Lower leg skin (tissue), 4 donors: ENCODE data around the gene FAM53B. TPM values are rescaled to one million over a fixed set of nuclear protein-coding genes. Genes with fewer than 3 reads are reported as not detected.

Experiments
- DNase-seq, 2 donors: peaks; one replicate each; pipeline ENCODE4 v3.0.0-alpha.2; 2019; ENCODE audit warnings: low spot score in 2 of 2
- H3K4me3 ChIP-seq: fragments of 200-600 bp; sonication (generic); 2 replicates; pipeline ENCODE4 v1.5.1; 2017; ENCODE audit warnings: mild to moderate bottlenecking, low read depth; ENCODE audit not compliant: poor library complexity, severe bottlenecking
- CTCF ChIP-seq, 3 donors: fragments of 450-650 bp; IDR thresholded peaks; one replicate each; pipeline ENCODE4 v1.5.1; 2016; ENCODE audit warnings: antibody characterized with exemption in 3 of 3, mild to moderate bottlenecking in 3 of 3, moderate library complexity in 2 of 3
- POLR2A ChIP-seq, 2 donors: fragments of 450-650 bp; IDR thresholded peaks; one replicate each; pipeline ENCODE4 v1.6.1; 2016 to 2017; ENCODE audit warnings: antibody characterized with exemption in 2 of 2, mild to moderate bottlenecking in 1 of 2, moderate library complexity in 1 of 2
- WGBS, 2 donors: methylation state at CpG; one replicate each; pipeline ENCODE4 v1.1.5; 2018; 5-methylcytosine and 5-hydroxymethylcytosine counted together
- intact Hi-C: fragments of 100-400 bp; cut with DNase I; formaldehyde crosslinking; loops from one replicate; pipeline ENCODE4 v1.15.0; 2023; ENCODE audit warnings: low total_unique reads
- total RNA-seq, 4 donors: library from RNA; depleted of rRNA; stranded (reverse); fragments of >200 nt; gene quantifications; one replicate each; pipeline ENCODE4 v1.1.0, GENCODE V29; 2016

FAM53B gene
- total RNA-seq, 4 donors from 2014 or later = 41.5 to 69.1 (median 58.2) TPM

- TF ChIP-seq CTCF (IDR thresholded peaks at IDR 0.05) = no peak
- TF ChIP-seq POLR2A (IDR thresholded peaks at IDR 0.05) = no peak
- WGBS, 2 donors = 47 to 55% methylated on average over 16 of the region's 17 CpGs
- H3K4me3 ChIP-seq = no peak overlapping the region
- intact Hi-C loops = no loop called here
- DNase-seq = no peak
Measured at GRCh38 chr10:124653811-124654651, 90.1 kb downstream of the FAM53B start.

- TF ChIP-seq CTCF (IDR thresholded peaks at IDR 0.05) (no peak), POLR2A (IDR thresholded peaks at IDR 0.05) (no peak)
- no peak overlapping the region for H3K4me3 ChIP-seq
- intact Hi-C loops = no loop called here
- WGBS, 2 donors = 78 to 100% methylated on average over 4 to 6 of the region's 7 CpGs
- DNase-seq = no peak
Measured at GRCh38 chr10:124653311-124653710, 90.9 kb downstream of the FAM53B start.

- 72 to 84% methylated on average over 8 of the region's 8 CpGs for WGBS, 2 donors
- no peak for DNase-seq
- H3K4me3 ChIP-seq = no peak overlapping the region
- intact Hi-C loops = no loop called here
- TF ChIP-seq CTCF (IDR thresholded peaks at IDR 0.05) (no peak), POLR2A (IDR thresholded peaks at IDR 0.05) (no peak)
Measured at GRCh38 chr10:124652701-124653100, 91.5 kb downstream of the FAM53B start.

- H3K4me3 ChIP-seq = no peak overlapping the region
- 87 to 91% methylated on average over 5 of the region's 5 CpGs for WGBS, 2 donors
- DNase-seq = no peak
- TF ChIP-seq CTCF (IDR thresholded peaks at IDR 0.05) (no peak), POLR2A (IDR thresholded peaks at IDR 0.05) (no peak)
- intact Hi-C loops = no loop called here
Measured at GRCh38 chr10:124652200-124652599, 92.0 kb downstream of the FAM53B start.

GRCh38 chr10:124651402-124651891 is 92.7 kb downstream of the FAM53B start:
- no peak overlapping the region for H3K4me3 ChIP-seq
- no peak for TF ChIP-seq CTCF (IDR thresholded peaks at IDR 0.05)
- no peak for TF ChIP-seq POLR2A (IDR thresholded peaks at IDR 0.05)
- WGBS, 2 donors = 84 to 85% methylated on average over 14 of the region's 14 CpGs
- intact Hi-C loops = no loop called here
- no peak for DNase-seq
